Neural cell (in vitro differentiated cells): ENCODE results near the gene PAIP2. TPM values are rescaled to one million over a fixed set of nuclear protein-coding genes. Genes with fewer than 3 reads are reported as not detected.

Source experiments
- H2AFZ ChIP-seq: fragments of 200-600, 300-800 bp; sonication (generic), shearing (Covaris generic); 2 replicates; pipeline ENCODE4 v1.6.0; 2014; ENCODE audit warnings: low read depth, mild to moderate bottlenecking, antibody characterized with exemption, low read length, moderate library complexity
- H3F3A ChIP-seq: fragments of 200-600 bp; shearing (Covaris generic); 2 replicates; pipeline ENCODE4 v1.6.1; 2016; ENCODE audit warnings: mild to moderate bottlenecking, moderate library complexity, mixed read lengths, antibody characterized with exemption, low read length; ENCODE audit not compliant: insufficient read depth, poor library complexity, severe bottlenecking
- H3K27ac ChIP-seq: fragments of 200-600, 300-800 bp; sonication (generic), shearing (Covaris generic); 2 replicates; pipeline ENCODE4 v1.5.1; 2014; ENCODE audit warnings: mild to moderate bottlenecking, low read length, moderate library complexity
- H3K27me3 ChIP-seq: fragments of 300-800, 200-600 bp; sonication (generic), shearing (Covaris generic); 2 replicates; pipeline ENCODE4 v1.6.0; 2014; ENCODE audit warnings: mild to moderate bottlenecking, low read depth, low read length, moderate library complexity; ENCODE audit not compliant: insufficient read depth
- H3K36me3 ChIP-seq: fragments of 300-800, 200-600 bp; sonication (generic), shearing (Covaris generic); 2 replicates; pipeline ENCODE4 v1.5.1; 2014; ENCODE audit warnings: mild to moderate bottlenecking, antibody characterized with exemption, low read length, moderate library complexity; ENCODE audit not compliant: insufficient read depth
- H3K4me2 ChIP-seq: fragments of 300-800, 200-600 bp; sonication (generic), shearing (Covaris generic); 2 replicates; pipeline ENCODE4 v1.6.0; 2014; ENCODE audit warnings: mild to moderate bottlenecking, low read length
- H3K4me3 ChIP-seq: fragments of 300-800, 200-600 bp; sonication (generic), shearing (Covaris generic); 2 replicates; pipeline ENCODE4 v1.5.1; 2014; ENCODE audit warnings: mild to moderate bottlenecking, low read length, moderate library complexity
- H3K79me2 ChIP-seq: fragments of 200-600 bp; shearing (Covaris generic); replicated peaks from 2 replicates; pipeline ENCODE4 v1.6.0; 2014; ENCODE audit warnings: mild to moderate bottlenecking, low read length, moderate library complexity; ENCODE audit not compliant: insufficient read depth
- H3K9ac ChIP-seq: fragments of 300-800, 200-600 bp; sonication (generic), shearing (Covaris generic); 2 replicates; pipeline ENCODE4 v1.6.1; 2016; ENCODE audit warnings: mild to moderate bottlenecking, low read length, mixed read lengths
- H3K9me2 ChIP-seq: fragments of 200-600 bp; shearing (Covaris generic); 2 replicates; pipeline ENCODE4 v1.6.1; 2016; ENCODE audit warnings: mild to moderate bottlenecking, low read length, mixed read lengths; ENCODE audit not compliant: insufficient read depth
- H3K9me3 ChIP-seq: fragments of 200-600, 300-800 bp; sonication (generic), shearing (Covaris generic); 2 replicates; pipeline ENCODE4 v1.6.1; 2016; ENCODE audit warnings: mild to moderate bottlenecking, mixed run types, low read length, moderate library complexity, mixed read lengths
- H4K20me1 ChIP-seq: fragments of 200-600 bp; shearing (Covaris generic); 2 replicates; pipeline ENCODE4 v1.6.1; 2016; ENCODE audit warnings: mild to moderate bottlenecking, mixed run types; ENCODE audit not compliant: insufficient read depth
- CTCF ChIP-seq: fragments of 450-650 bp; IDR thresholded peaks from 2 replicates; pipeline ENCODE4 v1.5.1; 2014; ENCODE audit warnings: antibody characterized with exemption, mild to moderate bottlenecking, moderate library complexity; ENCODE audit not compliant: poor library complexity, severe bottlenecking
- EP300 ChIP-seq: fragments of 450-650 bp; conservative IDR thresholded peaks from 2 replicates; pipeline ENCODE4 v1.6.1; 2014; ENCODE audit warnings: antibody characterized with exemption, mild to moderate bottlenecking, moderate library complexity; ENCODE audit not compliant: poor library complexity, severe bottlenecking
- EZH2 ChIP-seq: fragments of 200-600, 300-800 bp; shearing (Covaris generic), sonication (generic); IDR thresholded peaks from 2 replicates; pipeline ENCODE4 v1.6.1; 2014; ENCODE audit warnings: antibody characterized with exemption, low read length, borderline replicate concordance, mild to moderate bottlenecking; ENCODE audit not compliant: insufficient read depth, poor library complexity, severe bottlenecking
- MXI1 ChIP-seq: fragments of 450-650 bp; conservative IDR thresholded peaks from 2 replicates; pipeline ENCODE4 v1.6.1; 2014; ENCODE audit warnings: antibody characterized with exemption, mild to moderate bottlenecking; ENCODE audit not compliant: poor library complexity, severe bottlenecking
- POLR2AphosphoS5 ChIP-seq: IDR thresholded peaks from 2 replicates; pipeline ENCODE4 v1.6.1; 2012
- RAD21 ChIP-seq: fragments of 450-650 bp; conservative IDR thresholded peaks from 2 replicates; pipeline ENCODE4 v1.6.1; 2014; ENCODE audit warnings: antibody characterized with exemption, mild to moderate bottlenecking, moderate library complexity
- REST ChIP-seq: IDR thresholded peaks from 2 replicates; pipeline ENCODE4 v1.6.1; 2012; ENCODE audit warnings: borderline replicate concordance
- SMC3 ChIP-seq: fragments of 450-650 bp; conservative IDR thresholded peaks from 2 replicates; pipeline ENCODE4 v1.6.1; 2014; ENCODE audit warnings: antibody characterized with exemption, mild to moderate bottlenecking, moderate library complexity; ENCODE audit not compliant: poor library complexity
- TAF1 ChIP-seq: IDR thresholded peaks from 2 replicates; pipeline ENCODE4 v1.6.1; 2012; ENCODE audit warnings: low read depth
- polyA plus RNA-seq: library from polyadenylated mRNA; depleted of rRNA; stranded (reverse); fragments of >200 nt; gene quantifications from 2 replicates; pipeline ENCODE4 v1.2.3, GENCODE V29; 2014

PAIP2 gene
- polyA plus RNA-seq, 1 donor from 2014 or later = 201 TPM

GRCh38 chr5:139293507-139294373 is 47.9 kb upstream of the PAIP2 start, which contains the start of gene MATR3:
Gene MATR3, plus strand, starts transcription at chr5:139293740. Its CDS starts 13,676 bp downstream, at chr5:139307416.
- peak within 1 kb of the TSS; percentile 100 for H3K9ac ChIP-seq
- H3K9me2 ChIP-seq = no peaks in the 10 kb centered on the region
- H3K36me3 ChIP-seq = no peaks in the 10 kb centered on the region
- peak within 1 kb of the TSS; percentile 80 for H2AFZ ChIP-seq
- peak within 1 kb of the TSS; percentile 39 for H3K4me2 ChIP-seq
- H3K79me2 ChIP-seq = peaks cover 48% of the 10 kb centered on the region
- H4K20me1 ChIP-seq = peaks cover 25% of the 10 kb centered on the region
- peak within 1 kb of the TSS; percentile 95 for H3K4me3 ChIP-seq
- no peaks in the 10 kb centered on the region for H3K27me3 ChIP-seq
- no peak for TF ChIP-seq EZH2
- peak; percentile 36 for TF ChIP-seq SMC3
- TF ChIP-seq RAD21 = peak; percentile 51
- peak; percentile 64 for TF ChIP-seq EP300
- no peak for TF ChIP-seq CTCF
- peak; percentile 66 for TF ChIP-seq MXI1
- peak; percentile 98 for TF ChIP-seq REST
- TF ChIP-seq POLR2AphosphoS5 = peak; percentile 99
- TF ChIP-seq TAF1 = peak; percentile 95
- H3K27ac ChIP-seq = peak within 1 kb of the TSS; percentile 100
- no peaks in the 10 kb centered on the region for H3F3A ChIP-seq
- H3K9me3 ChIP-seq = no peaks in the 10 kb centered on the region

- H2AFZ ChIP-seq = peak overlapping the region; percentile 80
- H3K4me2 ChIP-seq = peak overlapping the region; percentile 88
- peak; percentile 76 for TF ChIP-seq REST
- peak; percentile 5 for TF ChIP-seq MXI1
- no peak for TF ChIP-seq EZH2
- no peak for TF ChIP-seq TAF1
- TF ChIP-seq SMC3 = no peak
- peak; percentile 53 for TF ChIP-seq POLR2AphosphoS5
- no peak for TF ChIP-seq EP300
- no peak for TF ChIP-seq RAD21
- H3K9ac ChIP-seq = peak overlapping the region; percentile 100
- peak overlapping the region; percentile 95 for H3K4me3 ChIP-seq
- no peaks in the 10 kb centered on the region for H3F3A ChIP-seq
- H3K79me2 ChIP-seq = peaks cover 56% of the 10 kb centered on the region
- peak overlapping the region; percentile 100 for H3K27ac ChIP-seq
- H3K27me3 ChIP-seq = no peaks in the 10 kb centered on the region
- no peaks in the 10 kb centered on the region for H3K36me3 ChIP-seq
- peaks cover 34% of the 10 kb centered on the region for H4K20me1 ChIP-seq
- no peaks in the 10 kb centered on the region for H3K9me2 ChIP-seq
- no peaks in the 10 kb centered on the region for H3K9me3 ChIP-seq
Observed at GRCh38 chr5:139294374-139295165, 47.1 kb upstream of the PAIP2 start.
